ENCODE results near the gene NQO1.
A peak's percentile ranks its signal among the peaks of the same experiment; 100 is the strongest.
"Not testable (repeated sequence)": the region's sequence is repeated elsewhere in the genome, so short reads cannot be mapped to it uniquely, and the experiment has no call there.

The NQO1 gene

GRCh38 chr16:69744363-69745231 is 18.2 kb upstream of the NQO1 start:
- DNase-seq = no peak

GRCh38 chr16:69741951-69742904 is 15.9 kb upstream of the NQO1 start:
- peak in 30 of 58 donors; percentile 1 to 44 (median 10) for DNase-seq

- DNase-seq = no peak
Measured at GRCh38 chr16:69741519-69741918, 15.2 kb upstream of the NQO1 start.

GRCh38 chr16:69732101-69732500 is 5.7 kb upstream of the NQO1 start:
- no peak for DNase-seq

- DNase-seq = not testable (repeated sequence)
Measured at GRCh38 chr16:69731280-69731679, 4.9 kb upstream of the NQO1 start.

- DNase-seq = not testable (repeated sequence)
Measured at GRCh38 chr16:69729030-69729429, 2.7 kb upstream of the NQO1 start.

GRCh38 chr16:69727916-69728270 is 1.5 kb upstream of the NQO1 start:
- DNase-seq = peak in 45 of 58 donors; percentile 4 to 79 (median 40)

- no peak for DNase-seq
Measured at GRCh38 chr16:69725480-69726312, 664 bp downstream of the NQO1 start.

- peak in 1 of 58 donors; percentile 7 for DNase-seq
Measured at GRCh38 chr16:69724981-69725479, 1.3 kb downstream of the NQO1 start.

GRCh38 chr16:69724414-69724873 is 1.9 kb downstream of the NQO1 start:
- no peak for DNase-seq

- DNase-seq = no peak
Measured at GRCh38 chr16:69721441-69721957, 4.9 kb downstream of the NQO1 start.

GRCh38 chr16:69720822-69721430 is 5.4 kb downstream of the NQO1 start:
- no peak for DNase-seq

- DNase-seq = no peak
Measured at GRCh38 chr16:69718111-69718764, 8.1 kb downstream of the NQO1 start.

GRCh38 chr16:69717066-69717465 is 9.3 kb downstream of the NQO1 start:
- peak in 3 of 58 donors; percentile 6 to 14 (median 10) for DNase-seq

GRCh38 chr16:69712914-69713581 is 13.3 kb downstream of the NQO1 start:
- no peak for DNase-seq

GRCh38 chr16:69712277-69712676 is 14.1 kb downstream of the NQO1 start:
- DNase-seq = no peak

- DNase-seq = peak in 1 of 58 donors; percentile 9
Measured at GRCh38 chr16:69711115-69711740, 15.1 kb downstream of the NQO1 start.

GRCh38 chr16:69709456-69710084 is 16.8 kb downstream of the NQO1 start:
- DNase-seq = peak in 3 of 58 donors; percentile 7 to 70 (median 59)

Data from anterior cingulate cortex (tissue), 58 donors.